ENCODE results near the gene PARVG.

DNA sequence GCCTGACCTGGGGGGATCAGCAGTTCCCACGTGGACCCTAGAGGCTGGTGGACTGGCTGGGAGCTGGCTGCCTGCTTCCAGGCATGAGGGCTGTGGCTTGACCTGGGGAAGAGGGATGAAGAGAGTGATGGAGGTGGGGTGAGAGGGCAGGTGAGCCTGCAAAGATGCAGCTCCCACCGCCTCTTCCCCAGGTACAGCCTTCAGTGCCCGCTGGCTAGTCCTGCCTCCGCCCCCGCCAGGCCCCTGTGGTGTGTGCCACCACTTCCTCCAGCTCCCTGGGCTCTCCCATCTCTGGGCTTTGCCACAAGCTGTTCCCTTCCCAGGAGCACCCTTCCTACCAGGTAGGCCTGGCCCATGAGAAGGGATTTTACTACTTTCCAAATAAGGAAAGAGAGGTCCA is 19.1 kb downstream of the PARVG start:
- TF ChIP-seq EZH2phosphoT487 (IDR thresholded peaks at IDR 0.05; ENCODE audit: borderline replicate concordance, low read length): no peak
- TF ChIP-seq, protein P1, sequence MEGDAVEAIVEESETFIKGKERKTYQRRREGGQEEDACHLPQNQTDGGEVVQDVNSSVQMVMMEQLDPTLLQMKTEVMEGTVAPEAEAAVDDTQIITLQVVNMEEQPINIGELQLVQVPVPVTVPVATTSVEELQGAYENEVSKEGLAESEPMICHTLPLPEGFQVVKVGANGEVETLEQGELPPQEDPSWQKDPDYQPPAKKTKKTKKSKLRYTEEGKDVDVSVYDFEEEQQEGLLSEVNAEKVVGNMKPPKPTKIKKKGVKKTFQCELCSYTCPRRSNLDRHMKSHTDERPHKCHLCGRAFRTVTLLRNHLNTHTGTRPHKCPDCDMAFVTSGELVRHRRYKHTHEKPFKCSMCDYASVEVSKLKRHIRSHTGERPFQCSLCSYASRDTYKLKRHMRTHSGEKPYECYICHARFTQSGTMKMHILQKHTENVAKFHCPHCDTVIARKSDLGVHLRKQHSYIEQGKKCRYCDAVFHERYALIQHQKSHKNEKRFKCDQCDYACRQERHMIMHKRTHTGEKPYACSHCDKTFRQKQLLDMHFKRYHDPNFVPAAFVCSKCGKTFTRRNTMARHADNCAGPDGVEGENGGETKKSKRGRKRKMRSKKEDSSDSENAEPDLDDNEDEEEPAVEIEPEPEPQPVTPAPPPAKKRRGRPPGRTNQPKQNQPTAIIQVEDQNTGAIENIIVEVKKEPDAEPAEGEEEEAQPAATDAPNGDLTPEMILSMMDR (IDR thresholded peaks at IDR 0.05; ENCODE audit: low read depth, low read length, poor library complexity, severe bottlenecking): no peak
